Chondrocyte (in vitro differentiated cells): ENCODE data around the gene ANKRD53. TPM values are rescaled to one million over a fixed set of nuclear protein-coding genes. Genes with fewer than 3 reads are reported as not detected.
A peak's percentile ranks its signal among the peaks of the same experiment; 100 is the strongest.

Experiments
- DNase-seq: peaks from one replicate; pipeline ENCODE4 v3.0.0; 2021; ENCODE audit warnings: mixed read lengths, low spot score
- H3K27ac Mint-ChIP-seq: one replicate; pipeline ENCODE4 v1.8.0; 2021; ENCODE audit warnings: mild to moderate bottlenecking, moderate library complexity, mixed read lengths; ENCODE audit not compliant: unreplicated experiment
- H3K27me3 Mint-ChIP-seq: 2 replicates; pipeline ENCODE4 v1.8.0; 2021; ENCODE audit warnings: low read depth, mixed read lengths
- H3K36me3 Mint-ChIP-seq: 2 replicates; pipeline ENCODE4 v1.8.0; 2021; ENCODE audit warnings: low read depth, mixed read lengths
- H3K4me1 Mint-ChIP-seq: 2 replicates; pipeline ENCODE4 v1.8.0; 2021; ENCODE audit warnings: low read depth, mild to moderate bottlenecking, mixed read lengths
- H3K4me3 Mint-ChIP-seq: one replicate; pipeline ENCODE4 v1.8.0; 2021; ENCODE audit warnings: mild to moderate bottlenecking, moderate library complexity, mixed read lengths; ENCODE audit not compliant: unreplicated experiment
- H3K9me3 Mint-ChIP-seq: 2 replicates; pipeline ENCODE4 v1.8.0; 2021; ENCODE audit warnings: low read depth, mixed read lengths
- CTCF ChIP-seq: fragments of 200-600 bp; sonication (generic); IDR thresholded peaks from 2 replicates; pipeline ENCODE4 v1.5.0; 2021; ENCODE audit warnings: antibody characterized with exemption, mild to moderate bottlenecking, moderate library complexity
- total RNA-seq: library from RNA; stranded (reverse); gene quantifications from 3 replicates; pipeline ENCODE4 v1.2.1, GENCODE V29; 2021

Gene ANKRD53
- total RNA-seq, 1 donor from 2014 or later = 1.8 TPM

DNA sequence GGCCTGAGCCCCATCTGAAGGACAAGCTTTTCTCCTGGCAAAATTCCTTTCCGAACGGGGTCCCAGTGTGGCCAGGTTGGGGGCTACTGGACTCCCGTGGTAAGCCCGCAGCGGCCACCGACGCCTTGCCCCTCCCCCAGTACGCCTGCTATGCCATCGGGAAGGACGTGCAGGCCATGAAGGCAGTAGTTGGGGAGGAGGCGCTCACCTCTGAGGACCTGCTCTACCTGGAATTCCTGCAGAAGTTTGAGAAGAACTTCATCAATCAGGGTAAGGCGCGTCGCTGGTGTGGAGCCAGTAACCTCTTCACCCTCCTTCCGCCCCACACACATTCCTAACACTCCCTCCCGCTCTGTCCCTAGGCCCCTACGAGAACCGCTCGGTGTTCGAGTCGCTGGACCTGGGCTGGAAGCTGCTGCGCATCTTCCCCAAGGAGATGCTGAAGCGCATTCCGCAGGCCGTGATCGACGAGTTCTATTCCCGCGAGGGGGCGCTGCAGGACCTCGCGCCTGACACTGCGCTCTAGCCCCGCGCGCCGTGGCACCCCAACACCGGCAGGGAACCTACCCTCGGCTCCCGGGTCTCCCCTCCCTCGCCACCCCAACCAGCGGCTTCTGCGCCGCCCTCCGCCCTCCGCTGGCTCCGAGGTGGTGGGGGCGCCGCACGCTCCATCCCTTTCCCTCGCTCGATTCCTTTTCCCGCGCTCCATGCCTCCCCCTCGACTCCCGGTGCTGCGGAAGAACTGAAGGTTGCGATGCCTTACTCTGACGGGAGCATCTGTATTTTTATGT is 13.6 kb upstream of the ANKRD53 start:
- Mint-ChIP-seq H3K36me3 (peaks cover 7% of the 10 kb centered on the region), H3K27ac (no peak overlapping the region), H3K4me3 (peak overlapping the region; percentile 71), H3K9me3 (no peaks in the 10 kb centered on the region), H3K27me3 (peaks cover 3% of the 10 kb centered on the region), H3K4me1 (peaks cover 6% of the 10 kb centered on the region)
- peak; percentile 88 for TF ChIP-seq CTCF
- DNase-seq = no peak

DNA sequence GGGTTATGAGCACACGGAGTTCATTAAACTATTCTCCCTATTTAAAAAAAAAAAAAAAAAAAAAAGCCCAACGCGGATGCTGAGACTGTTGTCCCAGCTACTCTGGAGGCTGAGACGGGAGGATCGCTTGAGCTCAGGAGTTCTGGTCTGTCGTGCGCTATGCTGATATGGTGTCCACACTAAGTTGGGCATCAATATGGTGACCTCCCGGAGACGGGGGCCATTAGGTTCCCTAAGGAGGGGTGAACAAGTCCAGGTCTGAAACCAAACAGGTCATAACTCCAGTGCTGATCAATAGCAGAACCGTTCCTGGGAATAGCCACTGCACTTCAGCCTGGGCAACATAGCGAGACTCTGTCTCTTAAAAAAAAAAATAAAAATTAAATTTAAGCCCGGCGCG is 12.9 kb upstream of the ANKRD53 start:
- Mint-ChIP-seq H3K4me3 (peak overlapping the region; percentile 71), H3K4me1 (peaks cover 6% of the 10 kb centered on the region), H3K36me3 (peaks cover 7% of the 10 kb centered on the region), H3K9me3 (no peaks in the 10 kb centered on the region), H3K27me3 (peaks cover 3% of the 10 kb centered on the region), H3K27ac (no peak overlapping the region)
- DNase-seq = no peak
- no peak for TF ChIP-seq CTCF

DNA sequence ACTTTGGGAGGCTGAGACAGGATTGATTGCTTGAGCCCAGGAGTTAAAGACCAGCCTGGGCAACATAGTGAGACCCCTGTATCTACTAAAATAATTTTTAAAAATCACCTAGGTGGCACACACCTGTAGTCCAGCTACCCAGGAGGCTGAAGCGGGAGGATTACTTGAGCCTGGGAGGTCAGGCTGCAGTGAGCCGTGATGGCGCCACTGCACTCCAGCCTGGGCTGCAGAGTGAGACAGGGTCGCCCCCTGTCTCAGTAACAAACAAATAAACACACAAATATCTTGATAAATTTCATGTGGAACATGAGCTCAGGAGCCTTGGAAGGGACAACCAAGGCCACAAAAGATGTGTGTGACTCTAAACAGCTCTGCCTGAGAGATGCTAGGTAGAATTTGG is 11.7 kb upstream of the ANKRD53 start:
- H3K4me3 Mint-ChIP-seq = no peak overlapping the region
- no peak for TF ChIP-seq CTCF
- H3K27me3 Mint-ChIP-seq = peaks cover 10% of the 10 kb centered on the region
- H3K4me1 Mint-ChIP-seq = peaks cover 6% of the 10 kb centered on the region
- H3K9me3 Mint-ChIP-seq = no peaks in the 10 kb centered on the region
- no peak for DNase-seq
- no peak overlapping the region for H3K27ac Mint-ChIP-seq
- peaks cover 5% of the 10 kb centered on the region for H3K36me3 Mint-ChIP-seq

GRCh38 chr2:70967189-70967588 is 11.2 kb upstream of the ANKRD53 start:
- TF ChIP-seq CTCF = no peak
- no peak overlapping the region for H3K4me3 Mint-ChIP-seq
- no peak overlapping the region for H3K27ac Mint-ChIP-seq
- no peaks in the 10 kb centered on the region for H3K9me3 Mint-ChIP-seq
- DNase-seq = no peak
- peaks cover 5% of the 10 kb centered on the region for H3K36me3 Mint-ChIP-seq
- peaks cover 13% of the 10 kb centered on the region for H3K27me3 Mint-ChIP-seq
- H3K4me1 Mint-ChIP-seq = peaks cover 6% of the 10 kb centered on the region

DNA sequence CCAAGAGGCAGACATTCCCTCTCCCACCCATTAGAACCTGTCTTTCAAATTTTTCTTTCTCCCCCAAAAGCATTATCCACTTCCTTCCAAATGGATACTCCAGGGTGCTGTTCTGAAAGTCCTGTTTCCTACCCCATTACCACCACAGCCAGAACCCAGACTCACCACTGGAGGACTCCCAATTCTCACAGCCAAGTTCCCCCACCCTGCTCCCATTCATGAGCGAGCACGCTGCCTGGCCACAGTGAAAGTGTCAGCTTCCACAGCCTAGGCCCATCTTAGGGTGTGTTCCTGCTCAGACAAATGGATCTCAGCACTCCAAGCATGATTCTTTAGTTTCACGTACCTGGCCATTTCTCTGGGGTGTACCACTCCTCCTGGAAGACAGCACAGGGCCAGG is 3.8 kb upstream of the ANKRD53 start:
- peaks cover 17% of the 10 kb centered on the region for H3K4me1 Mint-ChIP-seq
- TF ChIP-seq CTCF = no peak
- H3K27me3 Mint-ChIP-seq = peaks cover 10% of the 10 kb centered on the region
- no peak overlapping the region for H3K4me3 Mint-ChIP-seq
- no peak for DNase-seq
- H3K36me3 Mint-ChIP-seq = peaks cover 2% of the 10 kb centered on the region
- no peak overlapping the region for H3K27ac Mint-ChIP-seq
- no peaks in the 10 kb centered on the region for H3K9me3 Mint-ChIP-seq
